ENCODE data around the gene MRPL2. TPM values are rescaled to one million over a fixed set of nuclear protein-coding genes. Genes with fewer than 3 reads are reported as not detected.

The MRPL2 gene
- total and polyA plus RNA-seq, 2 of the 8 experiments (the other 6 are each of a cell fraction or from before 2014, with no cell fraction given): 58.7 to 99.9 TPM

DNA sequence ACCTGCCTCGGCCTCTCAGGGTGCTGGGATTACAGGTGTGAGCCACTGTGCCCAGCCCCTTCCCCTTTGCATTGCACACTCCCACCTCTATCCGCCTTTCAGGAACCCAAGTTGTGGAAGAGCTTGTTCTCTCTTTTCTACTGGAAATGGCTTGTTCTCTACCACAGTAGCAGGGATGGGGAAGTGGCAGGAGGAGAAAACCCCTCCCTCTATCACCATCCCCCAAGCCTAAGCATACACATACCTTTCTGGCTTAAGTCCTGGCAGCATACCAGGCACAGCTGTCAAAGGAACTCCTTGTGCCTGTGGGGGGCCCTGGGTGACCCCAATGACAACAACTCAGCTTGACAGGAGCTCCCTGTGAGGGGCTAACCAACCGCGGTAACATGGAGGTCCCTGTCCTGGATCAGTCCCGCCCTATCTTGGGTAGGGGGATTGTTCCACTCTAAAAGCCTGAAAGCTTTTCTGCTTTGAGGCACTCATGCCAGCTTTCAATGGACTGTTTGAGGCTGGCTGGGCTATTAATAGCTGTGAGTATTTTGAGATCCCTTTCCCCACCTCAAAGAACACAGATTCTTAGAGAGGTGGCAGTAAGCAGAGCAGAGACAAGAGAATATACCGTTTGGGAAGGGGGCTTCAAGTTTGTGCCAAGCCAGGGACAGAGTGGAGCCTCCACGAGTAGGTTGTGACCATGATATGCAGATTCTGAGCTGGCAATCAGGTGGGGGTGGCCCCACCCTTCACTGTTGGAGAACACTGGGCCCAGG lies 42.9 kb downstream of the MRPL2 start:
- Histone ChIP-seq H3K9me3 (ENCODE audit: insufficient read depth in 2 of 2, low read depth in 1 of 2, low read length in 1 of 2) (no peaks in the 10 kb centered on the region), H3K14ac (ENCODE audit: insufficient read length) (no peak overlapping the region), H4K91ac (replicated peaks; ENCODE audit: insufficient read length, low read length) (no peak overlapping the region), H3K9ac (replicated peaks in 1 of 4; ENCODE audit: extremely low read depth in 1 of 4, low read depth in 3 of 4, low read length in 3 of 4) (no peak overlapping the region; a peak in 2 of 7 replicates), H3K4me3 (ENCODE audit: extremely low read depth in 1 of 4, insufficient read depth in 2 of 4, low read depth in 3 of 4, low read length in 4 of 4) (no peak overlapping the region), H2BK120ac (replicated peaks; ENCODE audit: low read depth, low read length) (no peak overlapping the region), H4K20me1 (replicated peaks in 1 of 2; ENCODE audit: control insufficient read depth in 1 of 2, insufficient read depth in 2 of 2, low read length in 2 of 2) (peaks cover 0 to 2% of the 10 kb centered on the region in 2 experiments), H3K23me2 (ENCODE audit: low read depth, low read length) (peaks cover 10% of the 10 kb centered on the region), H2BK12ac (ENCODE audit: low read depth, low read length) (no peak overlapping the region), H3K4ac (replicated peaks; ENCODE audit: insufficient read length, low read depth, low read length) (no peak overlapping the region), H3K79me2 (ENCODE audit: control insufficient read depth in 1 of 2, insufficient read depth in 2 of 2, low read length in 2 of 2) (peaks cover 3 to 45% of the 10 kb centered on the region in 2 experiments; a peak in 2 of 4 replicates), H3K56ac (replicated peaks; ENCODE audit: insufficient read length, low read depth, low read length) (no peak overlapping the region), H2BK15ac (ENCODE audit: low read length) (no peak overlapping the region), H3K18ac (ENCODE audit: extremely low read depth, low read length) (no peak overlapping the region), H3K27me3 (replicated peaks in 1 of 4; ENCODE audit: control insufficient read depth in 3 of 4, extremely low read depth in 1 of 4, insufficient read depth in 3 of 4, low read length in 3 of 4) (no peaks in the 10 kb centered on the region), H3K27ac (ENCODE audit: low read depth, low read length) (no peak overlapping the region), H3K4me2 (ENCODE audit: insufficient read depth in 1 of 2, low read depth in 2 of 2, low read length in 2 of 2) (no peak overlapping the region), H3K79me1 (ENCODE audit: low read depth, low read length) (peaks cover 8% of the 10 kb centered on the region), H4K5ac (ENCODE audit: insufficient read length, low read depth, low read length) (no peak overlapping the region), H2AFZ (ENCODE audit: low read length) (no peak overlapping the region), H2BK5ac (ENCODE audit: low read depth, low read length) (no peak overlapping the region; the same call in 1 of the 2 replicates), H4K8ac (ENCODE audit: extremely low read depth, insufficient read depth, low read length) (no peak overlapping the region), H2AK5ac (ENCODE audit: low read depth, low read length) (no peak overlapping the region), H3K23ac (ENCODE audit: insufficient read length) (no peak overlapping the region), H2BK20ac (ENCODE audit: low read length) (no peak overlapping the region), H3K4me1 (replicated peaks in 1 of 4; ENCODE audit: control insufficient read depth in 3 of 4, insufficient read depth in 4 of 4, low read length in 3 of 4) (peaks cover 0 to 12% (median 6%) of the 10 kb centered on the region in 4 experiments; a peak in 6 of 7 replicates), H3K36me3 (ENCODE audit: control insufficient read depth in 2 of 4, insufficient read depth in 4 of 4, low read length in 3 of 4) (peaks cover 14 to 37% (median 25%) of the 10 kb centered on the region in 4 experiments; a peak in 7 of 8 replicates)
- FAIRE-seq: no peak
- no peak for DNase-seq (ENCODE audit: low read depth in 1 of 2, low spot score in 2 of 2)
- 89% methylated on average over 7 of the region's 7 CpGs; no CpG with 5 or more reads in 1 of the 2 experiments for WGBS, 2 experiments (ENCODE audit: extremely low coverage in 1 of 2, insufficient coverage in 1 of 2, insufficient read length in 1 of 2, insufficient replicate concordance in 2 of 2, low coverage in 1 of 2, low lambda C conversion rate in 2 of 2, missing lambda C conversion rate in 1 of 2)
- 0 out of 2 replicates have a peak, but pooled peaks have one; percentile 12 for TF ChIP-seq TEAD4 (IDR thresholded peaks at IDR 0.05; ENCODE audit: low read depth, low read length)
- TF ChIP-seq RFX5 (IDR thresholded peaks at IDR 0.05; ENCODE audit: borderline replicate concordance, low read depth, low read length): no peak
- ChIA-PET CTCF (ENCODE audit: partially characterized antibody) (interaction anchor here (0.8 to 1.3 kb wide), 6 partner anchors 10 to 67 kb away, joined by 3 to 5 read pairs (median 4); no protein-coding TSS in a partner anchor), POLR2A (ENCODE audit: partially characterized antibody) (interaction anchor here (0.8 to 27.9 kb wide), 9 partner anchors 9 to 121 kb away, joined by 3 to 584 read pairs (median 5); partner anchors contain the start of genes CNPY3, CUL7, KLC4 and MRPL2)
